Osteoblast (primary cell): Measurements from ENCODE around the gene RILPL2. TPM values are rescaled to one million over a fixed set of nuclear protein-coding genes. Genes with fewer than 3 reads are reported as not detected.
A peak's percentile ranks its signal among the peaks of the same experiment; 100 is the strongest.
"Not testable (repeated sequence)": the region's sequence is repeated elsewhere in the genome, so short reads cannot be mapped to it uniquely, and the experiment has no call there.

ENCODE experiments used
- DNase-seq: peaks from one replicate; pipeline ENCODE4 v3.0.0; 2011; ENCODE audit warnings: low spot score, mixed read lengths; ENCODE audit not compliant: insufficient read length; ENCODE audit errors: missing footprints
- H2AFZ ChIP-seq: 2 replicates; pipeline ENCODE4 v1.6.0; 2011; ENCODE audit warnings: mild to moderate bottlenecking, low read length
- H3K27ac ChIP-seq: 2 replicates; pipeline ENCODE4 v1.5.1; 2011; ENCODE audit warnings: mild to moderate bottlenecking, low read depth, low read length, moderate library complexity
- H3K27me3 ChIP-seq: 2 replicates; pipeline ENCODE4 v1.6.0; 2012; ENCODE audit warnings: mild to moderate bottlenecking, control low read depth, inconsistent platforms, low read length, moderate library complexity; ENCODE audit not compliant: insufficient read depth
- H3K36me3 ChIP-seq: 2 replicates; pipeline ENCODE4 v1.5.1; 2011; ENCODE audit warnings: mild to moderate bottlenecking, low read length, control low read depth, moderate library complexity; ENCODE audit not compliant: insufficient read depth
- H3K4me1 ChIP-seq: 2 replicates; pipeline ENCODE4 v1.5.1; 2011; ENCODE audit warnings: mild to moderate bottlenecking, low read length, control low read depth, moderate library complexity; ENCODE audit not compliant: insufficient read depth
- H3K4me2 ChIP-seq: 2 replicates; pipeline ENCODE4 v1.6.0; 2011; ENCODE audit warnings: mild to moderate bottlenecking, low read length; ENCODE audit not compliant: insufficient read depth
- H3K4me3 ChIP-seq: fragments of 200-600 bp; sonication (generic); 3 replicates; pipeline ENCODE4 v1.5.1; 2012; ENCODE audit warnings: mild to moderate bottlenecking, low read length, inconsistent platforms; ENCODE audit not compliant: insufficient read depth
- H3K79me2 ChIP-seq: 2 replicates; pipeline ENCODE4 v1.6.0; 2012; ENCODE audit warnings: mild to moderate bottlenecking, low read length, control low read depth, inconsistent platforms; ENCODE audit not compliant: insufficient read depth
- H3K9me3 ChIP-seq: 2 replicates; pipeline ENCODE4 v1.5.1; 2011; ENCODE audit warnings: low read depth, low read length, control low read depth
- H4K20me1 ChIP-seq: 2 replicates; pipeline ENCODE4 v1.6.0; 2012; ENCODE audit warnings: mild to moderate bottlenecking, low read length, control low read depth; ENCODE audit not compliant: insufficient read depth
- CTCF ChIP-seq: IDR thresholded peaks from 2 replicates; pipeline ENCODE4 v1.5.1; 2011; ENCODE audit warnings: mild to moderate bottlenecking, low read depth, low read length, moderate library complexity; ENCODE audit errors: extremely low read depth
- total RNA-seq: library from RNA; depleted of rRNA; stranded (reverse); fragments of >200 nt; gene quantifications from 2 replicates; pipeline ENCODE4 v1.2.3, GENCODE V29; 2012

Gene RILPL2
- total RNA-seq, 1 donor = 5.1 TPM

DNA sequence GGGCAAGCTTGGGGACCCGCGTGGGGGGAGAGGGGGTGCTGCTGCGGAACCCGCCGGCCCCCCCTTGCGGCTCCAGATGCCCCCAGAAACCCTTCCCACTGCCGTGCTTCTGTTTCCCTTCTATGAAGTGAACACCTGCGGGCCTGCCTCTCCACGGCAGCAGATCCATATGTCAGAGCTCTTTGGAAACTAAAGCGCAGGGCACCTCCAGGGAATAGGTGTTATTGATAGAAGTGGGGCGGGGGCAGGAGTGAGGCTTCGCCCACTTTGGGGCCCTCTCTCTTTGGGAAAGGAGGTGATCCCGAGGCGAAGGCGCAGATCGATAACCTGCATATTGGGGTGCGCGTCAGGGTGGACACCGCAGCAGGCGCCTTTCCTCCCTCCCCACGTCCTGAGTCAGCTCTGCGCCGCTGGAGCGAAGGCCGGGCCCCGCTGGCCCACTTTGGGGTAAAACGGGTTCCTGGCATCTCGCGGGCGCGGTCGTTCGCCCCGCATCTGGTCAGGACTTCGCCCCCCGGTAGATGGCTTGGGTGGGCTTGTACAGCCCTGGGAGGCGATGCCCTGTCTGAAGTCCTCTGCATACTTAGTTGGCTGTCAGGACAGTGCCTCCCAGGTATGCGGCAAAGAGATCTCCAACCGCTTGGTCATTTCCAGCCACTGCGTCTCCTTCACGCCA lies 52.0 kb downstream of the RILPL2 start:
- Histone ChIP-seq H3K36me3 (no peaks in the 10 kb centered on the region), H3K4me3 (peak overlapping the region; percentile 96), H3K4me2 (peak overlapping the region; percentile 90), H3K27me3 (no peaks in the 10 kb centered on the region), H3K27ac (peak overlapping the region; percentile 71), H3K9me3 (no peaks in the 10 kb centered on the region), H3K4me1 (peaks cover 9% of the 10 kb centered on the region), H3K79me2 (peaks cover 38% of the 10 kb centered on the region), H2AFZ (peak overlapping the region; percentile 94), H4K20me1 (no peaks in the 10 kb centered on the region)
- DNase-seq = peak; percentile 90
- TF ChIP-seq CTCF = no peak

GRCh38 chr12:123382684-123383083 lies 53.8 kb downstream of the RILPL2 start:
- H3K4me3 ChIP-seq = no peak overlapping the region

GRCh38 chr12:123379391-123379790 lies 57.1 kb downstream of the RILPL2 start:
- DNase-seq = no peak
- peaks cover 3% of the 10 kb centered on the region for H3K79me2 ChIP-seq
- peak overlapping the region; percentile 27 for H2AFZ ChIP-seq
- H3K27me3 ChIP-seq = no peaks in the 10 kb centered on the region
- H3K27ac ChIP-seq = no peak overlapping the region
- H3K4me1 ChIP-seq = no peaks in the 10 kb centered on the region
- H3K4me3 ChIP-seq = no peak overlapping the region
- no peaks in the 10 kb centered on the region for H4K20me1 ChIP-seq
- TF ChIP-seq CTCF = no peak
- H3K9me3 ChIP-seq = no peaks in the 10 kb centered on the region
- H3K36me3 ChIP-seq = no peaks in the 10 kb centered on the region
- no peak overlapping the region for H3K4me2 ChIP-seq

More at GRCh38 chr12:123382684-123383083, 53.8 kb downstream of the RILPL2 start:
- Histone ChIP-seq H3K27me3 (no peaks in the 10 kb centered on the region), H3K27ac (no peak overlapping the region), H3K9me3 (no peaks in the 10 kb centered on the region), H2AFZ (no peak overlapping the region), H3K4me2 (no peak overlapping the region), H3K79me2 (peaks cover 29% of the 10 kb centered on the region), H3K36me3 (no peaks in the 10 kb centered on the region), H4K20me1 (no peaks in the 10 kb centered on the region), H3K4me1 (peaks cover 2% of the 10 kb centered on the region)
- no peak for DNase-seq
- TF ChIP-seq CTCF = no peak

DNA sequence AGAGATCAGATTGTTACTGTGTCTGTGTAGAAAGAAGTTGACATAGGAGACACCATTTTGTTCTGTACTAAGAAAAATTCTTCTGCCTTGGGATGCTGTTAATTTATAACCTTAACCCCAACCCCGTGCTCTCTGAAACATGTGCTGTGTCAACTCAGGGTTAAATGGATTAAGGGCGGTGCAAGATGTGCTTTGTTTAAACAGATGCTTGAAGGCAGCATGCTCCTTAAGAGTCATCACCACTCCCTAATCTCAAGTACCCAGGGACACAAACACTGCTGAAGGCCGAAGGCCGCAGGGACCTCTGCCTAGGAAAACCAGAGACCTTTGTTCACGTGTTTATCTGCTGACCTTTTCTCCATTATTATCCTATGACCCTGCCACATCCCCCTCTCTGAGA lies 64.1 kb downstream of the RILPL2 start:
- not testable (repeated sequence) for H4K20me1 ChIP-seq, H3K4me3 ChIP-seq, H2AFZ ChIP-seq, H3K27ac ChIP-seq, H3K9me3 ChIP-seq, H3K79me2 ChIP-seq, H3K4me1 ChIP-seq, H3K36me3 ChIP-seq, DNase-seq, H3K4me2 ChIP-seq, H3K27me3 ChIP-seq

- H3K4me1 ChIP-seq, DNase-seq, H3K36me3 ChIP-seq: not testable (repeated sequence)
These were observed 64.7 kb downstream of the RILPL2 start for GRCh38 chr12:123371667-123372368.

More at GRCh38 chr12:123371667-123372368, 64.7 kb downstream of the RILPL2 start:
- not testable (repeated sequence) for H3K79me2 ChIP-seq, H3K4me3 ChIP-seq, H3K9me3 ChIP-seq, H3K27ac ChIP-seq, H2AFZ ChIP-seq, H3K27me3 ChIP-seq, H4K20me1 ChIP-seq, H3K4me2 ChIP-seq
